SU-DHL-6 (cell line): ENCODE results near the gene EVA1C.

ENCODE experiments used
- EZH2phosphoT487 ChIP-seq: fragments of 200-600 bp; sonication (generic), shearing (Covaris generic); conservative IDR thresholded peaks from 2 replicates; pipeline ENCODE4 v1.6.1; 2018; ENCODE audit warnings: mild to moderate bottlenecking, antibody characterized with exemption, low read length, moderate library complexity, mixed read lengths
- TF ChIP-seq, protein P1 (sequence below): fragments of 200-600 bp; sonication (generic); IDR thresholded peaks from one replicate; pipeline ENCODE4 v1.5.1; 2017; ENCODE audit warnings: antibody characterized with exemption, mild to moderate bottlenecking, low read length, moderate library complexity; ENCODE audit not compliant: insufficient read depth, poor library complexity, severe bottlenecking

DNA sequence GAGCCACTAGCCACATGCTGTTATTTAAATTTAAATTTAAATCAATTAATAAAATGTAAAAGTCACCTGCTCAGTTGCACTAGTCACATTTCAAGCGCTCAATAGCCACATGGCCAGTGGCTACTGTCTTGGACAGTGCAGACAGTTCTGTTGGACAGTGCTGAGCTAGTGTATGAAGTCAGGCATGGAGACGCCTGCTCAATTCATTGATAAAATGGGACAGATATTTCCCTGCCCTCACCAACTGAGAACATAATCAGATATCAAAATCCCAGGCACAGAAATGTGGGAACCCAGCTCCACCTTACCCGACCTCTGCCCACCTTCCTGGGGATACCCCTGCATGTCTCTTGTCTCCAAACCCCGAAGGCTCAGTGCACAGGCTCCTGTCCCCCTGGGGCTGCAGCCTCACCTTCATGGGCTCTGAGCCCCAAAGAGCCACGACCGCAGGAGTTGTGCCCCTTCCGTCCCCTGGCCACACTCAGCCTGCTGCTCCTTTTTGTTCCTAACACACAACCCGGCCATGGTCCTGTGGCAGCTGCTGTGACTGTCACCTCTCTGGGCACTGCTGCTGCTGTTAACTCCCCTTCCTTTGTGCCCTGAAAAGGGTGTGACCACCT is 109.3 kb downstream of the EVA1C start:
- TF ChIP-seq, protein P1, sequence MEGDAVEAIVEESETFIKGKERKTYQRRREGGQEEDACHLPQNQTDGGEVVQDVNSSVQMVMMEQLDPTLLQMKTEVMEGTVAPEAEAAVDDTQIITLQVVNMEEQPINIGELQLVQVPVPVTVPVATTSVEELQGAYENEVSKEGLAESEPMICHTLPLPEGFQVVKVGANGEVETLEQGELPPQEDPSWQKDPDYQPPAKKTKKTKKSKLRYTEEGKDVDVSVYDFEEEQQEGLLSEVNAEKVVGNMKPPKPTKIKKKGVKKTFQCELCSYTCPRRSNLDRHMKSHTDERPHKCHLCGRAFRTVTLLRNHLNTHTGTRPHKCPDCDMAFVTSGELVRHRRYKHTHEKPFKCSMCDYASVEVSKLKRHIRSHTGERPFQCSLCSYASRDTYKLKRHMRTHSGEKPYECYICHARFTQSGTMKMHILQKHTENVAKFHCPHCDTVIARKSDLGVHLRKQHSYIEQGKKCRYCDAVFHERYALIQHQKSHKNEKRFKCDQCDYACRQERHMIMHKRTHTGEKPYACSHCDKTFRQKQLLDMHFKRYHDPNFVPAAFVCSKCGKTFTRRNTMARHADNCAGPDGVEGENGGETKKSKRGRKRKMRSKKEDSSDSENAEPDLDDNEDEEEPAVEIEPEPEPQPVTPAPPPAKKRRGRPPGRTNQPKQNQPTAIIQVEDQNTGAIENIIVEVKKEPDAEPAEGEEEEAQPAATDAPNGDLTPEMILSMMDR = no peak
- TF ChIP-seq EZH2phosphoT487 = no peak
